GM19099 (cell line): ENCODE data around the gene WDFY2.

ENCODE experiments used
- POLR2A ChIP-seq: IDR thresholded peaks from 3 replicates; pipeline ENCODE4 v1.6.1; 2011; ENCODE audit warnings: low read depth; ENCODE audit not compliant: insufficient read length; ENCODE audit errors: extremely low read depth

Gene WDFY2

GRCh38 chr13:51804295-51805172 is 220.3 kb downstream of the WDFY2 start:
- peak; percentile 11 for TF ChIP-seq POLR2A

DNA sequence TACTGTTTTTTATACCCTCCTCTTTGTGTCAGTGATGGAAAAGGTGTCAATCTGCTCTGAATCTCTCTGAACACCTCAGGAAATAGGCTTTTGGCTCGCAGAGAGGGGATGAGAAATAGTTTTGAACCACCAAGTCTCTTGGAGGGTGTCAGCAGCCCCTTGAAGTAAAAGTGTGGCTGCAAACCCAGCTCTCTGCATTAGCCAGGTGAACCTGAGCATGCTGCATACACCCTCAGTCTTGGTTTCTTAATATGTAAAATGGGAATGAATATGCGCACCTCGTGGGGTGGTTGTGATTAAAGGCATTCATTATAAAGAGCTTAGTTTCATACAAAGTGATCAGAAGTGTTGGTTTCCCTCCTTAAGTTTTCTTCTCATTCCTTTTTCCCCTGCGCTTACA is 221.1 kb downstream of the WDFY2 start:
- no peak for TF ChIP-seq POLR2A

DNA sequence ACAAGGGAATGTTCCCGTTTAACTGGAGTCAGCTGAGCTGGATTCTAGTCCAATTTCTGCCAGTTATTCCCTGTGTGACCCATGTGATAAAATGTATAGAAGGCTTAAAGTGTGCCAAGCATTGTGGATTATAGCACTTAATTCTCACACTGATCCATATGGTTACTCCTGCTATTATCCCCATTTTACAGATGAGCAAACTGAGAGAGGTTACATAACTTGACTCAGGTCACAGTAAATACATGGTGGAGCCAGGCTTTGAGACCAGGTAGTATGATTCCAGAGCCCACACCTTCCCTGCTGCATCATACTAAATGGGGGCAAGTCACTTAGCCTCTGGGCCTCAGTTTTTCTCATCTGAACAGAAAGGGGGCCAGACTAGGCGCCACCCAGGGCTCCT is 221.7 kb downstream of the WDFY2 start:
- no peak for TF ChIP-seq POLR2A

DNA sequence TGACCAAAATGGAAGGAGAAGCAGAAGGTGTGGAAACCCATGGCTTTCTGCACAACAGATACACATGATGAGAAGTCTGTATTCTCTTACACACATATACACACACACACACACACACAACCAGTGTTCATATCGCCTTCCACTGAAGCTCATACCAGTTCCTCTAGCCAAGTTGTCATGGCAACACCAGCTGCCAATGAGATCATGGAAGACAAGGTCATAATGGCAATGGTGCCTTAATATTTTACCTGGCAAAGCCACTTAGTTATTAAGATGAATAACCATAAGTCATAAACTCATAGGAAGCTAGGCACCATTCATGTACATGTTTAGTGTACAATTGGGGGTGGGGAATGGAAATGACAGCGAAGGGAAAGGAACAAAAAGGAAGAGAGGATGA is 222.3 kb downstream of the WDFY2 start:
- no peak for TF ChIP-seq POLR2A

DNA sequence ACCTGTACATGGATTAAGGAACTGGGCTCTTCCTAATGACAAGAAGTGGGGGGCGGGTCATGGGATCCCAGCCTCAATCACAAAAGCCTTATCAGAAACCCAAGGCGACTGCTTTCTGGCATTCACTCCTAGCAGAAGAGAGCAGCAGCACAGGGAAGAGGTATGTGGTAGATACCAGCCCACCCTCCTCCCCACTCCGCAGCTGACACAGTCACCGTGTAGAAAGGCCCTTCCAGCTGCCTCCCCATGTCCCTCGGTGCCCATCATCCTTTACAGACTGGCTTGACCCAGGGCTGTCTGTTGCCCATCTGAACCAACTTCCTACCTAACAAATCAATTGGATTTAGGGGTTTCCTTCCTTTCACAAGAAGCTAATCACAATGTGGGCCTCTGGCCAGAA is 222.8 kb downstream of the WDFY2 start:
- TF ChIP-seq POLR2A = no peak

- no peak for TF ChIP-seq POLR2A
These were observed 224.5 kb downstream of the WDFY2 start for GRCh38 chr13:51808811-51809210.

GRCh38 chr13:51811046-51811445 is 226.8 kb downstream of the WDFY2 start:
- no peak for TF ChIP-seq POLR2A

DNA sequence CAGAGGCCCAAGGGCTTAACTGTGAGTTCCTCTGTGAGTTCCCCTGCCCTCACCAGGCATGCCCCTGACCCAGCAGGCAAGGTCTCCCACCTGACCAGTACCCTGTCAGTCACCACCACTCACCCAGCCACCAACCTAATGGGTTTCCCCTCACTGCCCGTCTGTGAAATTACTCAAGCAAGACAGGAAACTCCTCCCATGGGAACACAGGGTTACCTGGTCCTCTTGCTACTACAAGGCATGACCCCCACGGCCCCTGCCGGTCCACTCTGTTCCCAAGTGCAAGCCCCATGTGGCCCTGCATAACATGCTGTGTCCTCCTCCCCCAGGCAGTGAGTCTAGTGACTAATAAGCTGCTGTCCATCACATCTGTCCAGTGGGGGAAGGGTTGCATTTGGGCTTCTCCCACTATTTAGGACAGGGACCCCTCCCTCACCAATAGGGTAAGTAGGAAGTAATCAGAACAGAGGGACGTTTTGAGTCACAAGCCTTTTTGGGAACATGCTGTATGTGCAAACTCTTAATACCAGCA is 227.7 kb downstream of the WDFY2 start:
- TF ChIP-seq POLR2A = no peak

DNA sequence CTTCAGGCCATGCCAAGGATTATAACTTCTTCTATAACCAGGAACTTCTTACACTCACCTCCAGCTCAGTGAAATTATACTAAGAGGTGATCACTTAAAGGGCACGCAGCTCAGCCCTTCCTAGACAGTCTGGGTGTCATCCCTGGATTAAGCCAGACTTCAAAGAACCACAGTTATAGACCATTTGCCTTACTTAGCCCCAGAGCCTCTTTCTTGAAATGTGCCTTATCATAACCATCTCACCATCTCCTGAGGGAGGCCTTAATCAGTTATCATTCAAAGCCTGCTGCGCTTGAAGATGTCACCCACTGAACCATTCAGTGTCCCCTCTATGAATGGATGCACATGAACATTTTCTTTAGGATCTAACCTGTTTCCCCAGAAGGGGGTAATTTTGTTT is 229.8 kb downstream of the WDFY2 start:
- TF ChIP-seq POLR2A = no peak

DNA sequence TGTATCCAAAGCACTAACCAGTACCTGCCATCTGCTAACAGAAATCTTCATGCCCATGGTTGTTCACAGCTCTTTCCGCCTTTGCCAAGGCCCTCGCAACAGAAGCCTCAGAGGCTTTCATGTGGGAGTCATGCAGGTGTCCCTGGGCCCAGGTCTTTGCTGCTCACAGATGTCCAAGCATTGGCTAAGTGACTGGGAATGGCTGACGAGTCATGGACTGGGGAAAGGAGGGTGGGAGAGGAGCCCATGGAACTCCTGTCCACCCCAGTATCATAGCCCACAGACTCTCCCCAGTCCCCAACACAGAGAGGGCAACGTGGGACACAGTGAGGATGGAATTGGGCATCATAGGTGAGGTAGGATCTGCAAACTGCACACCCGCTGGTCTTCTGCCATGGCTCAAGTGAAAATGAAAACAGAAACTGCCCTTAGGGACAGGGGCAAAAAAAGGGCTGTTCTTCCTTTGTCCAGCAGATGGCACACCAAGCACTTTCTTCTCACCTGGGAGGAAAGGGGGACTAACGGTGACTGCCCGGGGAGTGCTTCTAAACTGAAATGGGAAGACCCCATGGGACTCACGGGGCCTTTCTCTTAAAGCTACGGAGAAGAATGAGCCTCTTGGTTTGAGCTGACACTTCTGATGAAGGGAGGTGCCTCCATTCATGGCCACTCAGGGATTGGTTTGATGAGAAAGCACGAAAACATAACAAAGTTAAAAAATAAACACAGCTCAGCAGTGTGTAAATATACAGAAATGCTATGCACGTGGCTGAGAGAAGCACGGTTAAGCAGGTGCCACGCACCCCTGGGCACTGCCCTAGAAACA is 230.8 kb downstream of the WDFY2 start:
- peak; percentile 44 for TF ChIP-seq POLR2A

DNA sequence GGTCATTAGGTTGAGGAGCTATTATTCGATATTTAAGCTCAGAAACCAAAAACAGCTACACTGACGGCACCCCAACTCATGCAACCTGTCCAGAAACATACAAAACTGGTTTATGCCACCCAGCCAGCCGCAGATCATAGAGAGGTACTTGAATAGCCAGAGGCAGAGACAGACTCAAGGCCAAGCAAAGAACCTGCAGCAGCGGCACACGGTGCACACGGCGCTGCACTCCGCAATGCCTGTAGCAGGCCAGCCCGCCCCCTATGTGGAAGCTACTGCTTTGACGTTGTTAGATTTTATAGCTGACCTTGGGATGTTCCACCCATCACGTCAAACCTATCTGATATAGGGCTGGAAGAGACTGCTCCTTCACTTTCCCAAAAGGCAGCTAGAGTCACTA is 231.6 kb downstream of the WDFY2 start:
- no peak for TF ChIP-seq POLR2A

DNA sequence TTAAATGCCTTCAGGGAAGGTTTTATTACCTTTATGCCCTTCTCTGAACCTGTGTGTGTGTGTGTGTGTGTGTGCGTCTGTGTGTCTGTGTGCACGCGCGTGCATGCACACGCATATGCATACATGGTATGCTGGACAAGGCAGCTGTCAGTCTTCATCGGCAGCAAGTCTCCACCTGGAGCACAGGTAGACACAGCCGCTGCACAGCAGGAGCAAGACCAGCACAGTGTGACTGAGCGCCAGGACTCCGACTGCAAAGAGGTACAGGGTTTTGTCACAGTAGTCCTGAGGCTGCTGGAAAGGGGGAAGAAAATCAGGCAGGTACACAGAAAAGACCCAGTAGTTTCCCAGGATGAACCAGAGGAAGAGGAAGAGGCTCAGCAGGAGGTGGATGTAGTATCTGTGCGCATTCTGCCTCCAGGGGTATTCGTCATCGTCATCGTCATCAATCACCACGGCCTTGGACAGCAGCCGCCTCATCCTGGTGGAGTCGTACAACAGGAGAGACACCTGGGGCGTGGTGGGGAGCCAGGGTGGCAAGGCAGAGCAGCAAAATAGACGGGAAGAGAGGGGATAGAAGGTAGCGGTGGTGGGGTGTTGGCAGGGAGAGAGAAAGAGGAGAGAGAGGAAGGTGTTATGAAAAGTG is 232.5 kb downstream of the WDFY2 start:
- TF ChIP-seq POLR2A = no peak
